ENCODE measurements around the gene MBD3. TPM values are rescaled to one million over a fixed set of nuclear protein-coding genes. Genes with fewer than 3 reads are reported as not detected.
"Not testable (repeated sequence)": the region's sequence is repeated elsewhere in the genome, so short reads cannot be mapped to it uniquely, and the experiment has no call there.

The MBD3 gene
- total RNA-seq, 1 donor from 2014 or later, result 34.2 TPM

- Histone ChIP-seq H3K4me1 (no peaks in the 10 kb centered on the region), H3K27me3 (peaks cover 29% of the 10 kb centered on the region), H3K9ac (no peak overlapping the region), H3K27ac (no peak overlapping the region), H3K4me2 (no peak overlapping the region), H3K36me3 (no peaks in the 10 kb centered on the region), H2AFZ (replicated peaks) (no peak overlapping the region), H4K20me1 (ENCODE audit: low read depth) (no peaks in the 10 kb centered on the region), H3K9me3 (ENCODE audit: low read depth) (no peaks in the 10 kb centered on the region), H3F3A (ENCODE audit: low read depth) (no peaks in the 10 kb centered on the region), H3K4me3 (no peak overlapping the region), H3K79me2 (ENCODE audit: low read depth) (no peaks in the 10 kb centered on the region)
- Mint-ChIP-seq H3K27ac (peak overlapping the region; percentile 82), H3K27me3 (ENCODE audit: insufficient read depth, low read depth) (peaks cover 11% of the 10 kb centered on the region), H3K4me3 (no peak overlapping the region), H3K9me3 (no peaks in the 10 kb centered on the region), H3K4me1 (peaks cover 3% of the 10 kb centered on the region), H3K36me3 (no peaks in the 10 kb centered on the region)
- no peak for TF ChIP-seq CTCF (IDR thresholded peaks at IDR 0.05)
- no peak for TF ChIP-seq EZH2phosphoT487 (IDR thresholded peaks at IDR 0.05)
- no peak for TF ChIP-seq EZH2 (IDR thresholded peaks at IDR 0.05)
- DNase-seq (ENCODE audit: low spot score), result no peak
Observed at GRCh38 chr19:1540365-1540925, 52.2 kb downstream of the MBD3 start.

DNA sequence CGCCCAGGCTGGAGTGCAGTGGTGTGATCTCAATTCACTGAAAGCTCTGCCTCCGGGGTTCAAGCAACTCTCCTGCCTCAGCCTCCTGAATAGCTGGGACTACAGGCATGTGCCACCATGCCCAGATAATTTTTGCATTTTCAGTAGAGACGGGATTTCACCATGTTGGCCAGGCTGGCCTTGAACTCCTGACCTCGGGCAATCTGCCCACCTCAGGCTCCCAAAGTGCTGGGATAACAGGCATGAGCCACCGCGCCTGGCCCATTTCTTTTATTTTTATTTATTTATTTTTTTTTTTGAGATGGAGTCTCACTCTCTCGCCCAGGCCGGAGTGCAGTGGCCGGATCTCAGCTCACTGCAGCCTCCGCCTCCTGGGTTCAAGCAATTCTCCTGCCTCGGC, 52.9 kb downstream of the MBD3 start:
- not testable (repeated sequence) for H3K4me3 Mint-ChIP-seq; H3K4me2 ChIP-seq; H3K9me3 ChIP-seq (ENCODE audit: low read depth); H3K27ac ChIP-seq; H3K4me3 ChIP-seq; H2AFZ ChIP-seq (replicated peaks); H3K36me3 Mint-ChIP-seq; H3K4me1 ChIP-seq; H4K20me1 ChIP-seq (ENCODE audit: low read depth); H3K36me3 ChIP-seq; H3K9me3 Mint-ChIP-seq; H3K79me2 ChIP-seq (ENCODE audit: low read depth); H3F3A ChIP-seq (ENCODE audit: low read depth); DNase-seq (ENCODE audit: low spot score); H3K9ac ChIP-seq; H3K4me1 Mint-ChIP-seq; H3K27ac Mint-ChIP-seq
- peaks cover 10% of the 10 kb centered on the region for H3K27me3 Mint-ChIP-seq (ENCODE audit: insufficient read depth, low read depth)
- H3K27me3 ChIP-seq, result peaks cover 22% of the 10 kb centered on the region

- no peaks in the 10 kb centered on the region for H3K4me1 ChIP-seq
- DNase-seq (ENCODE audit: low spot score), result no peak
- no peaks in the 10 kb centered on the region for H3K9me3 ChIP-seq (ENCODE audit: low read depth)
- Mint-ChIP-seq H3K36me3 (no peaks in the 10 kb centered on the region), H3K4me1 (peaks cover 3% of the 10 kb centered on the region), H3K27ac (no peak overlapping the region), H3K4me3 (no peak overlapping the region), H3K9me3 (no peaks in the 10 kb centered on the region), H3K27me3 (ENCODE audit: insufficient read depth, low read depth) (peaks cover 5% of the 10 kb centered on the region)
- no peak overlapping the region for H3K9ac ChIP-seq
- no peaks in the 10 kb centered on the region for H3K79me2 ChIP-seq (ENCODE audit: low read depth)
- TF ChIP-seq CTCF (IDR thresholded peaks at IDR 0.05) (no peak), EZH2phosphoT487 (IDR thresholded peaks at IDR 0.05) (no peak), EZH2 (IDR thresholded peaks at IDR 0.05) (no peak)
- H3K27ac ChIP-seq, result no peak overlapping the region
- peaks cover 15% of the 10 kb centered on the region for H3K27me3 ChIP-seq
- no peak overlapping the region for H3K4me2 ChIP-seq
- no peaks in the 10 kb centered on the region for H3K36me3 ChIP-seq
- no peak overlapping the region for H2AFZ ChIP-seq (replicated peaks)
- no peaks in the 10 kb centered on the region for H4K20me1 ChIP-seq (ENCODE audit: low read depth)
- no peaks in the 10 kb centered on the region for H3F3A ChIP-seq (ENCODE audit: low read depth)
- no peak overlapping the region for H3K4me3 ChIP-seq
Observed at GRCh38 chr19:1538978-1539377, 53.7 kb downstream of the MBD3 start.

- H4K20me1 ChIP-seq (ENCODE audit: low read depth); DNase-seq (ENCODE audit: low spot score); H3K27me3 Mint-ChIP-seq (ENCODE audit: insufficient read depth, low read depth); H3K4me1 Mint-ChIP-seq; H3K27ac Mint-ChIP-seq; H3K36me3 ChIP-seq; H3K27me3 ChIP-seq; H3K9ac ChIP-seq; H3F3A ChIP-seq (ENCODE audit: low read depth); H3K9me3 ChIP-seq (ENCODE audit: low read depth); H3K4me3 ChIP-seq; H3K4me1 ChIP-seq; H3K27ac ChIP-seq; H3K79me2 ChIP-seq (ENCODE audit: low read depth); H3K36me3 Mint-ChIP-seq; H3K4me3 Mint-ChIP-seq; H3K4me2 ChIP-seq; H2AFZ ChIP-seq (replicated peaks); H3K9me3 Mint-ChIP-seq: not testable (repeated sequence)
Observed at GRCh38 chr19:1535699-1536098, 57.0 kb downstream of the MBD3 start.
